GM23338 (cell line): ENCODE results near the gene RPS6KC1. TPM values are rescaled to one million over a fixed set of nuclear protein-coding genes. Genes with fewer than 3 reads are reported as not detected.

Experiments
- ATAC-seq: fragments of 200-7000 bp; cut with Tn5 transposase; 3 replicates; pipeline ENCODE4 v1.9.1; 2020
- DNase-seq: peaks from one replicate; pipeline ENCODE4 v3.0.0-alpha.2; 2015; ENCODE audit warnings: low spot score
- H2AFZ ChIP-seq: fragments of 200-600 bp; sonication (generic); 2 replicates; pipeline ENCODE4 v1.8.0; 2016; ENCODE audit warnings: antibody characterized with exemption, mild to moderate bottlenecking, moderate library complexity
- H3F3A ChIP-seq: fragments of 200-600 bp; sonication (generic); replicated peaks from 2 replicates; pipeline ENCODE4 v1.8.0; 2017; ENCODE audit warnings: antibody characterized with exemption, mixed run types, low read depth
- H3K27ac ChIP-seq: fragments of 200-600 bp; sonication (generic); 2 replicates; pipeline ENCODE4 v1.6.1; 2016; ENCODE audit warnings: low read depth
- H3K27me3 ChIP-seq: fragments of 200-600 bp; sonication (generic); 2 replicates; pipeline ENCODE4 v1.8.0; 2016; ENCODE audit warnings: mild to moderate bottlenecking, mixed run types, moderate library complexity; ENCODE audit not compliant: insufficient read depth
- H3K36me3 ChIP-seq: fragments of 200-600 bp; sonication (generic); 2 replicates; pipeline ENCODE4 v1.8.0; 2016; ENCODE audit warnings: mild to moderate bottlenecking; ENCODE audit not compliant: insufficient read depth
- H3K4me1 ChIP-seq: fragments of 200-600 bp; sonication (generic); 2 replicates; pipeline ENCODE4 v1.8.0; 2016; ENCODE audit warnings: mild to moderate bottlenecking, moderate library complexity; ENCODE audit not compliant: insufficient read depth
- H3K4me2 ChIP-seq: fragments of 200-600 bp; sonication (generic); 2 replicates; pipeline ENCODE4 v1.7.1; 2017; ENCODE audit warnings: mixed run types
- H3K4me3 ChIP-seq: fragments of 200-600 bp; sonication (generic); 2 replicates; pipeline ENCODE4 v1.6.1; 2016; ENCODE audit warnings: mixed run types
- H3K79me2 ChIP-seq: fragments of 200-600 bp; sonication (generic); replicated peaks from 2 replicates; pipeline ENCODE4 v1.8.0; 2017; ENCODE audit warnings: mild to moderate bottlenecking; ENCODE audit not compliant: insufficient read depth
- H3K9me2 ChIP-seq: fragments of 200-600 bp; sonication (generic); 2 replicates; pipeline ENCODE4 v1.8.0; 2017; ENCODE audit not compliant: insufficient read depth
- H4K20me1 ChIP-seq: fragments of 200-600 bp; sonication (generic); replicated peaks from 2 replicates; pipeline ENCODE4 v1.8.0; 2017; ENCODE audit warnings: mild to moderate bottlenecking; ENCODE audit not compliant: insufficient read depth
- H3K27ac Mint-ChIP-seq: 2 replicates; pipeline ENCODE4 v1.8.0; 2020; ENCODE audit warnings: inconsistent platforms, mild to moderate bottlenecking, moderate library complexity, mixed read lengths
- H3K27me3 Mint-ChIP-seq: 3 replicates; pipeline ENCODE4 v1.8.0; 2022; ENCODE audit warnings: low read depth, mild to moderate bottlenecking, moderate library complexity, mixed read lengths, inconsistent platforms; ENCODE audit not compliant: insufficient read depth, poor library complexity
- H3K36me3 Mint-ChIP-seq: 3 replicates; pipeline ENCODE4 v1.8.0; 2021; ENCODE audit warnings: low read depth, mild to moderate bottlenecking, inconsistent platforms, moderate library complexity, mixed read lengths
- H3K4me1 Mint-ChIP-seq: 3 replicates; pipeline ENCODE4 v1.8.0; 2020; ENCODE audit warnings: mild to moderate bottlenecking, inconsistent platforms, mixed read lengths
- H3K4me3 Mint-ChIP-seq: 3 replicates; pipeline ENCODE4 v1.8.0; 2021; ENCODE audit warnings: moderate library complexity, mild to moderate bottlenecking, inconsistent platforms, mixed read lengths
- H3K9me3 Mint-ChIP-seq: 3 replicates; pipeline ENCODE4 v1.8.0; 2020; ENCODE audit warnings: moderate library complexity, mild to moderate bottlenecking, inconsistent platforms, mixed read lengths
- CREB1 ChIP-seq: fragments of 250-450 bp; sonication (Bioruptor Pico); IDR thresholded peaks from 2 replicates; pipeline ENCODE4 v1.5.0; 2020; ENCODE audit warnings: low read depth, mild to moderate bottlenecking, moderate library complexity
- CTCF ChIP-seq, 2 experiments: fragments of 200-600 bp in 1 of 2; sonication (generic) in 1 of 2; conservative IDR thresholded peaks; 2 replicates each; pipeline versions ENCODE4 v1.5.1 to v1.6.1; 2016 to 2017; ENCODE audit warnings: antibody characterized with exemption in 2 of 2, low read depth in 2 of 2, mild to moderate bottlenecking in 2 of 2, moderate library complexity in 1 of 2
- ETS1 ChIP-seq: IDR thresholded peaks from 2 replicates; pipeline ENCODE4 v1.6.1; 2016; ENCODE audit warnings: antibody characterized with exemption
- EZH2 ChIP-seq: fragments of 200-600 bp; sonication (generic); IDR thresholded peaks from one replicate; pipeline ENCODE4 v1.8.0; 2017; ENCODE audit warnings: antibody characterized with exemption, mild to moderate bottlenecking, low read depth; ENCODE audit not compliant: unreplicated experiment
- EZH2phosphoT487 ChIP-seq: fragments of 200-600 bp; sonication (generic); IDR thresholded peaks from one replicate; pipeline ENCODE4 v1.8.1; 2018; ENCODE audit warnings: antibody characterized with exemption; ENCODE audit not compliant: unreplicated experiment
- NANOG ChIP-seq: IDR thresholded peaks from 2 replicates; pipeline ENCODE4 v1.6.1; 2016; ENCODE audit warnings: antibody characterized with exemption, borderline replicate concordance
- ZNF114 ChIP-seq: fragments of 250-450 bp; sonication (Bioruptor Pico); IDR thresholded peaks from 2 replicates; pipeline ENCODE4 v1.5.0; 2020; ENCODE audit warnings: mild to moderate bottlenecking, moderate library complexity
- ZNF331 ChIP-seq: fragments of 250-450 bp; sonication (Bioruptor Pico); IDR thresholded peaks from 2 replicates; pipeline ENCODE4 v1.5.0; 2020; ENCODE audit warnings: low read depth, mild to moderate bottlenecking, moderate library complexity
- polyA plus RNA-seq: library from polyadenylated mRNA; unstranded; fragments of >200 nt; fragmentation: Nextera tagmentation; extraction: Ambion mirVana; gene quantifications from 2 replicates; pipeline ENCODE4 v1.2.1, GENCODE V29; 2016
- total RNA-seq: library from RNA; depleted of rRNA; stranded (reverse); fragments of >200 nt; shearing (Covaris generic); gene quantifications from 2 replicates; pipeline ENCODE4 v1.2.3, GENCODE V29; 2014

Gene RPS6KC1
- total and polyA plus RNA-seq, 2 experiments from 2014 or later, result 7.9 to 24.9 TPM

- H3K9me2 ChIP-seq, result no peaks in the 10 kb centered on the region
- no peaks in the 10 kb centered on the region for H3K4me1 ChIP-seq
- H3K27ac ChIP-seq, result no peak overlapping the region
- H3K27ac Mint-ChIP-seq, result no peak overlapping the region
- no peak overlapping the region for H3K4me3 ChIP-seq
- H3K36me3 ChIP-seq, result no peaks in the 10 kb centered on the region
- no peak for TF ChIP-seq ETS1
- TF ChIP-seq ZNF114 (CRISPR knock-in tag), result no peak
- TF ChIP-seq CTCF (conservative IDR thresholded peaks at IDR 0.05; ENCODE audit: low read depth in 2 of 2), result no peak
- H3K27me3 Mint-ChIP-seq, result no peaks in the 10 kb centered on the region
- no peak overlapping the region for H3K4me3 Mint-ChIP-seq
- no peak overlapping the region for H2AFZ ChIP-seq
- peaks cover 3% of the 10 kb centered on the region; the same call in 1 of the 3 replicates for H3K36me3 Mint-ChIP-seq
- H3K4me2 ChIP-seq, result no peak overlapping the region
- H3K9me3 Mint-ChIP-seq, result peaks cover 5% of the 10 kb centered on the region; the same call in 2 of the 3 replicates
- H3K27me3 ChIP-seq, result no peaks in the 10 kb centered on the region
- peaks cover 2% of the 10 kb centered on the region; the same call in 1 of the 2 replicates for H4K20me1 ChIP-seq
- H3F3A ChIP-seq, result no peaks in the 10 kb centered on the region
- peaks cover 22% of the 10 kb centered on the region for H3K4me1 Mint-ChIP-seq
- no peak for DNase-seq
- ATAC-seq, result no peak; the same call in 2 of the 3 replicates
- peaks cover 84% of the 10 kb centered on the region for H3K79me2 ChIP-seq
Measured at GRCh38 chr1:213057264-213058059, 6.4 kb downstream of the RPS6KC1 start.

DNA sequence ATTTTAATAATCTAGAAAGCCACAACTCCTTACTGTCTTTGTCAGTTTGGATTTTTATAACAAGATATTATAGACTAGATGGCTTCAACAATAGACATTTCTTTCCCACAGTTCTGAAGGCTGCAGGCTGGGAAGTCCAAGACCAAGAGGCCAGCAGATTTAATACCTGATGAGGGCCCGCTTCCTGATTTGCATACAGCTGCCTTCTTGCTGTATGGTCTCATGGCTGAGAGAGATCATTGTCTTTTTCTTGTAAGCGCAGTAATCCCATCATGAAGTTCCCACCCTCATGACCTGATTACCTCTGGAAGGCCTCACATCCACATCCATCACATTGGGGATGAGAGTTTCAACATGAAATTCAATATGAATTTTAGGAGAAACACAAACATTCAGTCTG lies 9.8 kb downstream of the RPS6KC1 start:
- no peaks in the 10 kb centered on the region for H3F3A ChIP-seq
- Mint-ChIP-seq H3K36me3 (peaks cover 3% of the 10 kb centered on the region; the same call in 1 of the 3 replicates), H3K27ac (no peak overlapping the region), H3K27me3 (peaks cover 1% of the 10 kb centered on the region), H3K4me1 (peaks cover 23% of the 10 kb centered on the region), H3K4me3 (no peak overlapping the region), H3K9me3 (peaks cover 5% of the 10 kb centered on the region; the same call in 2 of the 3 replicates)
- no peak overlapping the region for H3K4me2 ChIP-seq
- peaks cover 6% of the 10 kb centered on the region; the same call in 1 of the 2 replicates for H4K20me1 ChIP-seq
- ATAC-seq, result peak; percentile 32; the same call in 2 of the 3 replicates
- H2AFZ ChIP-seq, result no peak overlapping the region
- peaks cover 2% of the 10 kb centered on the region; the same call in 1 of the 2 replicates for H3K4me1 ChIP-seq
- no peak overlapping the region for H3K4me3 ChIP-seq
- no peak overlapping the region for H3K27ac ChIP-seq
- H3K79me2 ChIP-seq, result peaks cover 71% of the 10 kb centered on the region
- H3K27me3 ChIP-seq, result no peaks in the 10 kb centered on the region
- no peaks in the 10 kb centered on the region for H3K36me3 ChIP-seq
- no peak for DNase-seq
- no peaks in the 10 kb centered on the region for H3K9me2 ChIP-seq
- TF ChIP-seq CTCF (conservative IDR thresholded peaks at IDR 0.05; ENCODE audit: low read depth in 2 of 2), result no peak
- no peak for TF ChIP-seq EZH2
- TF ChIP-seq EZH2phosphoT487, result no peak
- no peak for TF ChIP-seq NANOG
- TF ChIP-seq ETS1, result no peak
- TF ChIP-seq ZNF114 (CRISPR knock-in tag), result no peak
- TF ChIP-seq CREB1 (CRISPR knock-in tag), result no peak
- TF ChIP-seq ZNF331 (CRISPR knock-in tag), result no peak
